Measurements from ENCODE around the gene GAS7. TPM values are rescaled to one million over a fixed set of nuclear protein-coding genes. Genes with fewer than 3 reads are reported as not detected.

GAS7 gene
- total and polyA plus RNA-seq, 2 experiments from 2014 or later, result 1.9 to 10.7 TPM

DNA sequence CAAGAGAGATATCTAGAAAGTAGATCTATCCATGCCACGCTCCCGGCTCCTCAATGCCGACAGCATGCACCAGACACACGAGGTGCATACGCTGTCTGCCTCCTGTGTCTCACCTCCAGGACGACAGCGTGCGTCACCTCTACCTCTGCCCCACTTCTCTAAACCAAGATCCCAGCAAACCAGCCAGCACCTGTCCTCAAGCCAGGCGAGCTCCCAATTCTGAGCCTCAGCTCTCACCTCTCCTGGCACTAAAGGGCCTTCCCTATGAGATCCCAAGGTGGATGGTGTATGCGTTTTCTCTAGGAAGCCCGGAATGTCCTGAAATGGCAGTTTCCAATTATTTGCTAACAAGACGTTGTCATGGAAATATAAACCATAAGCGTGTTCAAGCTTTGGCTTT, 257.1 kb downstream of the GAS7 start:
- Histone ChIP-seq H3K9me2 (ENCODE audit: insufficient read depth) (no peaks in the 10 kb centered on the region), H3F3A (replicated peaks; ENCODE audit: low read depth) (no peaks in the 10 kb centered on the region), H3K36me3 (ENCODE audit: insufficient read depth) (no peaks in the 10 kb centered on the region), H3K27me3 (ENCODE audit: insufficient read depth) (no peaks in the 10 kb centered on the region), H3K79me2 (replicated peaks; ENCODE audit: insufficient read depth) (no peaks in the 10 kb centered on the region), H3K4me3 (no peak overlapping the region), H3K4me1 (ENCODE audit: insufficient read depth) (no peaks in the 10 kb centered on the region), H2AFZ (no peak overlapping the region), H4K20me1 (replicated peaks; ENCODE audit: insufficient read depth) (no peaks in the 10 kb centered on the region), H3K4me2 (no peak overlapping the region), H3K27ac (ENCODE audit: low read depth) (no peak overlapping the region)
- Mint-ChIP-seq H3K27ac (no peak overlapping the region), H3K36me3 (ENCODE audit: low read depth) (peaks cover 8% of the 10 kb centered on the region; the same call in 2 of the 3 replicates), H3K27me3 (ENCODE audit: insufficient read depth, low read depth, poor library complexity) (peaks cover 2% of the 10 kb centered on the region), H3K4me1 (no peaks in the 10 kb centered on the region), H3K4me3 (no peak overlapping the region), H3K9me3 (no peaks in the 10 kb centered on the region; the same call in 2 of the 3 replicates)
- TF ChIP-seq CREB1 (CRISPR knock-in tag; IDR thresholded peaks at IDR 0.05; ENCODE audit: low read depth) (no peak), ZNF331 (CRISPR knock-in tag; IDR thresholded peaks at IDR 0.05; ENCODE audit: low read depth) (no peak), STAT1 (IDR thresholded peaks at IDR 0.05; ENCODE audit: unreplicated experiment) (no peak), POLR2AphosphoS5 (IDR thresholded peaks at IDR 0.05; ENCODE audit: low read depth) (no peak), NANOG (IDR thresholded peaks at IDR 0.05; ENCODE audit: borderline replicate concordance) (no peak)
- ATAC-seq (no peak), DNase-seq (ENCODE audit: low spot score) (no peak)

DNA sequence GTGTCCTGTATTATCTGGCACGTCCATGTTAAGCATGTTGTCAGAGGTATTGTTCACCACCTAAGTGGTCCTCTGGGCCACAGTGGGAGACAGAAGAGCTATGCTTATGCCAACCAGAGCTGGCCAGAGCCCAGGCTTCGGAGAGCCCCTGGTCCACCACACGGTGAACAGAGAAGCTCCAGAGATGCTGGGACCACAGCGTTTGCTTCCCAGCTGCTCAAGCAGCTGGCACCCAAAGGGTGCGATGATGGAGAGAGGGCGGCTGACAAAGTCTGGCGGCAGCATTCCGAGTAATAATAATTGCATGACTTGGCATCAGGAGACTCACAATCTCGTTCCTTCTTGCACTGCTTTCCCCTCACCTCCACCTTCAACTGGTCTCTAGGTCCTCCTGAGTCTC, 257.6 kb downstream of the GAS7 start:
- H3K79me2 ChIP-seq (replicated peaks; ENCODE audit: insufficient read depth), result no peaks in the 10 kb centered on the region
- Mint-ChIP-seq H3K36me3 (ENCODE audit: low read depth) (peaks cover 8% of the 10 kb centered on the region; the same call in 2 of the 3 replicates), H3K9me3 (no peaks in the 10 kb centered on the region; the same call in 2 of the 3 replicates), H3K27ac (no peak overlapping the region), H3K4me3 (no peak overlapping the region), H3K4me1 (no peaks in the 10 kb centered on the region), H3K27me3 (ENCODE audit: insufficient read depth, low read depth, poor library complexity) (peaks cover 2% of the 10 kb centered on the region)
- H2AFZ ChIP-seq, result no peak overlapping the region
- H3K27me3 ChIP-seq (ENCODE audit: insufficient read depth), result no peaks in the 10 kb centered on the region
- no peaks in the 10 kb centered on the region for H3K9me2 ChIP-seq (ENCODE audit: insufficient read depth)
- H3K36me3 ChIP-seq (ENCODE audit: insufficient read depth), result no peaks in the 10 kb centered on the region
- no peaks in the 10 kb centered on the region for H3F3A ChIP-seq (replicated peaks; ENCODE audit: low read depth)
- H4K20me1 ChIP-seq (replicated peaks; ENCODE audit: insufficient read depth), result no peaks in the 10 kb centered on the region
- TF ChIP-seq JUNB (IDR thresholded peaks at IDR 0.05; ENCODE audit: unreplicated experiment) (no peak), STAT1 (IDR thresholded peaks at IDR 0.05; ENCODE audit: unreplicated experiment) (no peak)
- no peak for ATAC-seq
- no peak overlapping the region for H3K4me3 ChIP-seq
- no peak overlapping the region for H3K27ac ChIP-seq (ENCODE audit: low read depth)
- no peaks in the 10 kb centered on the region for H3K4me1 ChIP-seq (ENCODE audit: insufficient read depth)
- DNase-seq (ENCODE audit: low spot score), result no peak
- H3K4me2 ChIP-seq, result no peak overlapping the region

DNA sequence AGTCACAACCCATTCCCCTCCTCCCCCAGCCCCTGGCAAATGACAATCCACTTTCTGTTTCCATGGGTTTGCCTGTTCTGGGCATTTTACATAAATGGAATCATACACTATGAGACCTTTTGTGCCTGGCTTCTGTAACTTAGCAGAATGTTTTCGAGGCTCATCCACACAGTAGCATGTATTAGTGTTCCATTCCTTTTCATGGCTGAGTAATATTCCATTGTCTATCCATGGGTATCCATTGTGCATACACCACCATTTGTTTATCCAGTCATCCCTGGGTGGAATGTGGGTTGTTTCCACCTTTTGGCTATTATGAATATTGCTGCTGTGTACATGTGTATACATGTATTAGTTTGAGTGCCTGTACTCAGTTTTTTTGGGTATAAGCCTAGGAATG, 259.6 kb downstream of the GAS7 start:
- no peaks in the 10 kb centered on the region; the same call in 2 of the 3 replicates for H3K9me3 Mint-ChIP-seq
- TF ChIP-seq, protein P1, sequence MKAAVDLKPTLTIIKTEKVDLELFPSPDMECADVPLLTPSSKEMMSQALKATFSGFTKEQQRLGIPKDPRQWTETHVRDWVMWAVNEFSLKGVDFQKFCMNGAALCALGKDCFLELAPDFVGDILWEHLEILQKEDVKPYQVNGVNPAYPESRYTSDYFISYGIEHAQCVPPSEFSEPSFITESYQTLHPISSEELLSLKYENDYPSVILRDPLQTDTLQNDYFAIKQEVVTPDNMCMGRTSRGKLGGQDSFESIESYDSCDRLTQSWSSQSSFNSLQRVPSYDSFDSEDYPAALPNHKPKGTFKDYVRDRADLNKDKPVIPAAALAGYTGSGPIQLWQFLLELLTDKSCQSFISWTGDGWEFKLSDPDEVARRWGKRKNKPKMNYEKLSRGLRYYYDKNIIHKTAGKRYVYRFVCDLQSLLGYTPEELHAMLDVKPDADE (IDR thresholded peaks at IDR 0.05), result no peak
- TF ChIP-seq STAT1 (IDR thresholded peaks at IDR 0.05; ENCODE audit: unreplicated experiment), result no peak
- TF ChIP-seq, protein P2, sequence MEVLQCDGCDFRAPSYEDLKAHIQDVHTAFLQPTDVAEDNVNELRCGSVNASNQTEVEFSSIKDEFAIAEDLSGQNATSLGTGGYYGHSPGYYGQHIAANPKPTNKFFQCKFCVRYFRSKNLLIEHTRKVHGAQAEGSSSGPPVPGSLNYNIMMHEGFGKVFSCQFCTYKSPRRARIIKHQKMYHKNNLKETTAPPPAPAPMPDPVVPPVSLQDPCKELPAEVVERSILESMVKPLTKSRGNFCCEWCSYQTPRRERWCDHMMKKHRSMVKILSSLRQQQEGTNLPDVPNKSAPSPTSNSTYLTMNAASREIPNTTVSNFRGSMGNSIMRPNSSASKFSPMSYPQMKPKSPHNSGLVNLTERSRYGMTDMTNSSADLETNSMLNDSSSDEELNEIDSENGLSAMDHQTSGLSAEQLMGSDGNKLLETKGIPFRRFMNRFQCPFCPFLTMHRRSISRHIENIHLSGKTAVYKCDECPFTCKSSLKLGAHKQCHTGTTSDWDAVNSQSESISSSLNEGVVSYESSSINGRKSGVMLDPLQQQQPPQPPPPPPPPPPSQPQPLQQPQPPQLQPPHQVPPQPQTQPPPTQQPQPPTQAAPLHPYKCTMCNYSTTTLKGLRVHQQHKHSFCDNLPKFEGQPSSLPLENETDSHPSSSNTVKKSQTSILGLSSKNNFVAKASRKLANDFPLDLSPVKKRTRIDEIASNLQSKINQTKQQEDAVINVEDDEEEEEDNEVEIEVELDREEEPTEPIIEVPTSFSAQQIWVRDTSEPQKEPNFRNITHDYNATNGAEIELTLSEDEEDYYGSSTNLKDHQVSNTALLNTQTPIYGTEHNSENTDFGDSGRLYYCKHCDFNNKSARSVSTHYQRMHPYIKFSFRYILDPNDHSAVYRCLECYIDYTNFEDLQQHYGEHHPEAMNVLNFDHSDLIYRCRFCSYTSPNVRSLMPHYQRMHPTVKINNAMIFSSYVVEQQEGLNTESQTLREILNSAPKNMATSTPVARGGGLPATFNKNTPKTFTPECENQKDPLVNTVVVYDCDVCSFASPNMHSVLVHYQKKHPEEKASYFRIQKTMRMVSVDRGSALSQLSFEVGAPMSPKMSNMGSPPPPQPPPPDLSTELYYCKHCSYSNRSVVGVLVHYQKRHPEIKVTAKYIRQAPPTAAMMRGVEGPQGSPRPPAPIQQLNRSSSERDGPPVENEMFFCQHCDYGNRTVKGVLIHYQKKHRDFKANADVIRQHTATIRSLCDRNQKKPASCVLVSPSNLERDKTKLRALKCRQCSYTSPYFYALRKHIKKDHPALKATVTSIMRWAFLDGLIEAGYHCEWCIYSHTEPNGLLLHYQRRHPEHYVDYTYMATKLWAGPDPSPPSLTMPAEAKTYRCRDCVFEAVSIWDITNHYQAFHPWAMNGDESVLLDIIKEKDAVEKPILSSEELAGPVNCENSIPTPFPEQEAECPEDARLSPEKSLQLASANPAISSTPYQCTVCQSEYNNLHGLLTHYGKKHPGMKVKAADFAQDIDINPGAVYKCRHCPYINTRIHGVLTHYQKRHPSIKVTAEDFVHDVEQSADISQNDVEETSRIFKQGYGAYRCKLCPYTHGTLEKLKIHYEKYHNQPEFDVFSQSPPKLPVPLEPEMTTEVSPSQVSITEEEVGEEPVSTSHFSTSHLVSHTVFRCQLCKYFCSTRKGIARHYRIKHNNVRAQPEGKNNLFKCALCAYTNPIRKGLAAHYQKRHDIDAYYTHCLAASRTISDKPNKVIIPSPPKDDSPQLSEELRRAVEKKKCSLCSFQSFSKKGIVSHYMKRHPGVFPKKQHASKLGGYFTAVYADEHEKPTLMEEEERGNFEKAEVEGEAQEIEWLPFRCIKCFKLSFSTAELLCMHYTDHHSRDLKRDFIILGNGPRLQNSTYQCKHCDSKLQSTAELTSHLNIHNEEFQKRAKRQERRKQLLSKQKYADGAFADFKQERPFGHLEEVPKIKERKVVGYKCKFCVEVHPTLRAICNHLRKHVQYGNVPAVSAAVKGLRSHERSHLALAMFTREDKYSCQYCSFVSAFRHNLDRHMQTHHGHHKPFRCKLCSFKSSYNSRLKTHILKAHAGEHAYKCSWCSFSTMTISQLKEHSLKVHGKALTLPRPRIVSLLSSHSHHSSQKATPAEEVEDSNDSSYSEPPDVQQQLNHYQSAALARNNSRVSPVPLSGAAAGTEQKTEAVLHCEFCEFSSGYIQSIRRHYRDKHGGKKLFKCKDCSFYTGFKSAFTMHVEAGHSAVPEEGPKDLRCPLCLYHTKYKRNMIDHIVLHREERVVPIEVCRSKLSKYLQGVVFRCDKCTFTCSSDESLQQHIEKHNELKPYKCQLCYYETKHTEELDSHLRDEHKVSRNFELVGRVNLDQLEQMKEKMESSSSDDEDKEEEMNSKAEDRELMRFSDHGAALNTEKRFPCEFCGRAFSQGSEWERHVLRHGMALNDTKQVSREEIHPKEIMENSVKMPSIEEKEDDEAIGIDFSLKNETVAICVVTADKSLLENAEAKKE (CRISPR knock-in tag; IDR thresholded peaks at IDR 0.05), result no peak
- no peak for TF ChIP-seq JUNB (IDR thresholded peaks at IDR 0.05; ENCODE audit: unreplicated experiment)
- TF ChIP-seq EZH2 (IDR thresholded peaks at IDR 0.05; ENCODE audit: low read depth, unreplicated experiment), result no peak
- TF ChIP-seq EZH2phosphoT487 (IDR thresholded peaks at IDR 0.05; ENCODE audit: unreplicated experiment), result no peak
- no peak for TF ChIP-seq ZNF114 (CRISPR knock-in tag; IDR thresholded peaks at IDR 0.05)

More for the DNA sequence above, 259.6 kb downstream of the GAS7 start:
- Histone ChIP-seq H3K9me2 (ENCODE audit: insufficient read depth) (no peaks in the 10 kb centered on the region), H3K4me2 (no peak overlapping the region), H4K20me1 (replicated peaks; ENCODE audit: insufficient read depth) (no peaks in the 10 kb centered on the region), H3K27me3 (ENCODE audit: insufficient read depth) (no peaks in the 10 kb centered on the region), H3F3A (replicated peaks; ENCODE audit: low read depth) (no peaks in the 10 kb centered on the region), H2AFZ (no peak overlapping the region), H3K79me2 (replicated peaks; ENCODE audit: insufficient read depth) (no peaks in the 10 kb centered on the region), H3K36me3 (ENCODE audit: insufficient read depth) (no peaks in the 10 kb centered on the region), H3K4me1 (ENCODE audit: insufficient read depth) (no peaks in the 10 kb centered on the region), H3K4me3 (no peak overlapping the region), H3K27ac (ENCODE audit: low read depth) (no peak overlapping the region)
- ATAC-seq (no peak), DNase-seq (ENCODE audit: low spot score) (no peak)
- Mint-ChIP-seq H3K27ac (no peak overlapping the region), H3K27me3 (ENCODE audit: insufficient read depth, low read depth, poor library complexity) (peaks cover 3% of the 10 kb centered on the region), H3K36me3 (ENCODE audit: low read depth) (peaks cover 8% of the 10 kb centered on the region; the same call in 2 of the 3 replicates), H3K4me3 (no peak overlapping the region), H3K4me1 (no peaks in the 10 kb centered on the region)
